GM12878 (cell line): ENCODE data around the gene SPATA20. TPM values are rescaled to one million over a fixed set of nuclear protein-coding genes. Genes with fewer than 3 reads are reported as not detected.

Experiments used
- ATAC-seq: fragments of 200-7000 bp; cut with Tn5 transposase; 3 replicates; pipeline ENCODE4 v1.9.1; 2020; ENCODE audit warnings: mild to moderate bottlenecking, moderate library complexity
- BruUV-seq: library from RNA; stranded (reverse); fragments of 400-500 nt; replicated peaks from 2 replicates; lab custom pipeline; 2021; lab: Mats Ljungman, UMichigan
- CTCF ChIA-PET: fragments of 300-600 bp; sonication (Branson Sonifier 250); formaldehyde crosslinking; extraction: SDS; loops from one replicate; lab custom pipeline; 2021; ENCODE audit warnings: inconsistent platforms; lab: Yijun Ruan, JAX
- POLR2A ChIA-PET: fragments of 350-600 bp; formaldehyde crosslinking; extraction: SDS; loops from one replicate; lab custom pipeline; 2021; ENCODE audit warnings: inconsistent platforms; lab: Charles Lee
- RAD21 ChIA-PET: fragments of 300-600 bp; sonication (Branson Sonifier 250); formaldehyde crosslinking; loops from one replicate; lab custom pipeline; 2023; ENCODE audit warnings: antibody characterized with exemption; ENCODE audit not compliant: unreplicated experiment; lab: Charles Lee
- SMC1A ChIA-PET: fragments of 300-600 bp; sonication (Branson Sonifier 250); formaldehyde crosslinking; loops from one replicate; lab custom pipeline; 2023; ENCODE audit not compliant: unreplicated experiment, uncharacterized antibody; lab: Charles Lee
- DNase-seq: peaks from one replicate; pipeline ENCODE4 v3.0.0-alpha.2; 2011; ENCODE audit warnings: low read depth, low spot score
- FAIRE-seq: peaks from 3 replicates; lab custom pipeline; 2011; peaks lifted over from hg19 to GRCh38; lab: Jason Lieb, UNC
- H2AFZ ChIP-seq: 2 replicates; pipeline ENCODE4 v1.6.0; 2011; ENCODE audit warnings: low read depth, low read length, control low read depth; ENCODE audit not compliant: control insufficient read depth
- H3K27ac ChIP-seq: 2 replicates; pipeline ENCODE4 v1.5.1; 2011; ENCODE audit warnings: control low read depth; ENCODE audit not compliant: control insufficient read depth, insufficient read depth
- H3K27me3 ChIP-seq, 2 experiments: replicated peaks in 1 of 2; 2 replicates each; pipeline versions ENCODE4 v1.6.0 to v1.6.1; 2011; ENCODE audit warnings: low read length in 1 of 2; ENCODE audit not compliant: control insufficient read depth in 2 of 2, insufficient read depth in 2 of 2
- H3K36me3 ChIP-seq, 2 experiments: 2 replicates each; pipeline ENCODE4 v1.5.1; 2011; ENCODE audit warnings: low read length in 1 of 2; ENCODE audit not compliant: control insufficient read depth in 2 of 2, insufficient read depth in 2 of 2
- H3K4me1 ChIP-seq: 2 replicates; pipeline ENCODE4 v1.6.1; 2011; ENCODE audit warnings: mild to moderate bottlenecking, low read length, moderate library complexity, mixed read lengths; ENCODE audit not compliant: control insufficient read depth, insufficient read depth
- H3K4me2 ChIP-seq: 2 replicates; pipeline ENCODE4 v1.6.0; 2011; ENCODE audit warnings: control low read depth; ENCODE audit not compliant: control insufficient read depth, insufficient read depth
- H3K4me3 ChIP-seq: fragments of 200-600 bp; sonication (generic); 2 replicates; pipeline ENCODE4 v1.5.1; 2016
- H3K79me2 ChIP-seq: 2 replicates; pipeline ENCODE4 v1.6.0; 2011; ENCODE audit warnings: low read length; ENCODE audit not compliant: control insufficient read depth, insufficient read depth
- H3K9ac ChIP-seq: 2 replicates; pipeline ENCODE4 v1.8.0; 2011; ENCODE audit warnings: low read length, control low read depth, mixed read lengths; ENCODE audit not compliant: control insufficient read depth, insufficient read depth
- H3K9me3 ChIP-seq: replicated peaks from 3 replicates; pipeline ENCODE4 v1.5.1; 2011; ENCODE audit warnings: mild to moderate bottlenecking, low read length; ENCODE audit not compliant: control insufficient read depth, insufficient read depth
- H4K20me1 ChIP-seq: 2 replicates; pipeline ENCODE4 v1.6.0; 2011; ENCODE audit not compliant: control insufficient read depth, insufficient read depth
- BHLHE40 ChIP-seq, 2 experiments: fragments of 450-650 bp in 1 of 2; IDR thresholded peaks; 2 replicates each; pipeline ENCODE4 v1.6.1; 2011 to 2017; ENCODE audit warnings: low read depth in 2 of 2, borderline replicate concordance in 1 of 2, improper control_type of control experiment in 1 of 2, low read length in 1 of 2, mild to moderate bottlenecking in 1 of 2
- BMI1 ChIP-seq: fragments of 450-650 bp; IDR thresholded peaks from 2 replicates; pipeline ENCODE4 v1.6.1; 2016; ENCODE audit warnings: mild to moderate bottlenecking, moderate library complexity, borderline replicate concordance
- ESRRA ChIP-seq: IDR thresholded peaks from 2 replicates; pipeline ENCODE4 v1.6.1; 2012; ENCODE audit warnings: mild to moderate bottlenecking, low read length, improper control_type of control experiment
- ETV6 ChIP-seq, 2 experiments: fragments of 450-650 bp in 1 of 2; IDR thresholded peaks in 1 of 2; conservative IDR thresholded peaks in 1 of 2; 2 replicates each; pipeline ENCODE4 v1.6.1; 2014; ENCODE audit warnings: antibody characterized with exemption in 1 of 2, borderline replicate concordance in 1 of 2, low read depth in 1 of 2, mild to moderate bottlenecking in 1 of 2, moderate library complexity in 1 of 2
- FOS ChIP-seq: IDR thresholded peaks from 3 replicates; pipeline ENCODE4 v1.6.1; 2011; ENCODE audit warnings: borderline replicate concordance; ENCODE audit not compliant: insufficient read length; ENCODE audit errors: extremely low read depth
- HCFC1 ChIP-seq: fragments of 150-350 bp; IDR thresholded peaks from 2 replicates; pipeline ENCODE4 v1.6.1; 2014; ENCODE audit warnings: low read length
- LARP7 ChIP-seq: fragments of 450-650 bp; IDR thresholded peaks from 2 replicates; pipeline ENCODE4 v1.6.1; 2017; ENCODE audit warnings: mild to moderate bottlenecking
- NFYA ChIP-seq: IDR thresholded peaks from 2 replicates; pipeline ENCODE4 v1.6.1; 2011; ENCODE audit warnings: low read depth, mild to moderate bottlenecking, low read length, improper control_type of control experiment, borderline replicate concordance
- NFYB ChIP-seq: IDR thresholded peaks from 2 replicates; pipeline ENCODE4 v1.6.1; 2011; ENCODE audit warnings: low read depth, mild to moderate bottlenecking, low read length, improper control_type of control experiment, moderate library complexity; ENCODE audit not compliant: insufficient read depth
- SPI1 ChIP-seq: IDR thresholded peaks from 2 replicates; pipeline ENCODE4 v1.6.1; 2011; ENCODE audit warnings: low read depth, mild to moderate bottlenecking, low read length, moderate library complexity, borderline replicate concordance; ENCODE audit not compliant: insufficient read depth
- WGBS: methylation state at CpG from one replicate; pipeline ENCODE4 v1.1.6; 2016; ENCODE audit warnings: low lambda C conversion rate; ENCODE audit not compliant: insufficient replicate concordance, insufficient coverage; ENCODE audit errors: missing lambda C conversion rate; 5-methylcytosine and 5-hydroxymethylcytosine counted together
- in situ Hi-C: fragments of 300-500 bp; cut with MboI; formaldehyde crosslinking; loops from 9 replicates; pipeline ENCODE4 v1.14.3; 2018; ENCODE audit warnings: mixed read lengths
- intact Hi-C: fragments of 100-400 bp; cut with micrococcal nuclease; formaldehyde crosslinking; loops from one replicate; pipeline ENCODE4 v1.14.2; 2022; ENCODE audit not compliant: unreplicated experiment
- polyA plus RNA-seq, 11 experiments: library from polyadenylated mRNA; depleted of rRNA in 4 of 11; unstranded in 6 of 11; stranded (reverse) in 5 of 11; fragments of >200 nt; fragmentation: Nextera tagmentation in 4 of 11; fragmentation: Illumina TruSeq in 1 of 11; extraction: Ambion mirVana in 4 of 11; extraction: Trizol in 1 of 11; gene quantifications; 1 replicate in 1 of 11; 2 replicates in 10 of 11; pipeline versions ENCODE4 v1.2.1 to v1.2.3, GENCODE V29; 2011 to 2016; ENCODE audit warnings: inconsistent platforms in 2 of 11, missing spikeins in 2 of 11, low read depth in 1 of 11
- total RNA-seq, 4 experiments: library from RNA; depleted of rRNA in 3 of 4; stranded (reverse); fragments of >200 nt in 3 of 4; fragmentation: Illumina TruSeq in 1 of 4; extraction: Trizol in 1 of 4; gene quantifications; 2 replicates each; pipeline versions ENCODE4 v1.2.1 to v1.2.3, GENCODE V29; 2013 to 2021

SPATA20 gene
- total and polyA plus RNA-seq, 10 of the 15 experiments (the other 5 are each of a cell fraction or from before 2014, with no cell fraction given), result 2.1 to 69.8 (median 26.6) TPM

DNA sequence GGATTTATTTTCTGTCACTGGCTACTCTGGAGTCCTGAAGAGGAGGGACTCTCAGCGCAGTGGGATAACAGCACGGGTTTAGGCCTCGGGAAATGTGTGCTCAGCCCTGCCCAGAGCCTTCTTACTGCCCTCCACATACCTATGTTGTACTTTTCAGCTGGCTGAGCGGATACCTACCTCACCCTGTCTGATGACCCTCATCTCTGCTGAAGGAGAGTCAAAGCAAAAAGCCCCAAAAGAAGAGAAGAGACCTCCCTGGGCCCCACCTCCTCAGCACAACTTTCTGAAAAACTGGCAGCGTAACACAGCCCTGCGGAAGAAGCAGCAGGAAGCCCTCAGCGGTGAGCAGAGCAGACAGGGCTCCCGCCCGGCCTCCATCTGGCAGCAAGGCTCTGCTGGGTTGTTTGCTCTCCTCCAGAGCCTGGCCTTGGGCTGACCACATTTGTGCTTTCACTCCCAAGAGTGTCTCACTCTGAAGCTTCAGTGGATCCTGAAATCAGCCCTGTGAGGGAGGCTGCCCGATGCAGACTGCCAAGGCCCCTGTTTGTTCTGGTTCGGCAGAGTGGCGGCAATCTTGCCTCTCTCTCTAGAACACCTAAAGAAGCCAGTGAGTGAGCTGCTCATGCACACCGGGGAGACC lies 28.5 kb upstream of the SPATA20 start:
- ChIA-PET POLR2A (no interaction called here), SMC1A (no interaction called here), RAD21 (no interaction called here), CTCF (interaction anchor here (0.6 to 1.1 kb wide), 2 partner anchors 40 to 135 kb away, joined by 3 to 4 read pairs; partner anchors contain the start of gene RSAD1)
- Histone ChIP-seq H2AFZ (no peak overlapping the region), H4K20me1 (no peaks in the 10 kb centered on the region), H3K36me3 (no peaks in the 10 kb centered on the region), H3K27ac (no peak overlapping the region), H3K4me3 (no peak overlapping the region), H3K9ac (no peak overlapping the region), H3K79me2 (no peaks in the 10 kb centered on the region), H3K4me1 (no peaks in the 10 kb centered on the region), H3K9me3 (no peaks in the 10 kb centered on the region), H3K4me2 (no peak overlapping the region), H3K27me3 (no peaks in the 10 kb centered on the region)
- no TSS peak for BruUV-seq
- TF ChIP-seq FOS (no peak), SPI1 (no peak), BHLHE40 (IDR thresholded peaks at IDR 0.05; ENCODE audit: borderline replicate concordance in 1 of 2, low read depth in 2 of 2, low read length in 1 of 2) (no peak), HCFC1 (no peak), ETV6 (conservative IDR thresholded peaks at IDR 0.05 in 1 of 2, IDR thresholded peaks at IDR 0.05 in 1 of 2; ENCODE audit: borderline replicate concordance in 1 of 2, low read depth in 1 of 2) (no peak), BMI1 (no peak), LARP7 (no peak), NFYB (no peak), NFYA (no peak), ESRRA (no peak)
- in situ Hi-C loops, result no loop called here
- FAIRE-seq (no peak), ATAC-seq (no peak), DNase-seq (no peak)
- 77% methylated on average over 13 of the region's 13 CpGs for WGBS
- intact Hi-C loops, result no loop called here
